PC-9 (cell line): ENCODE measurements around the gene FARS2. TPM values are rescaled to one million over a fixed set of nuclear protein-coding genes. Genes with fewer than 3 reads are reported as not detected.

Experiments
- BruUV-seq: library from RNA; stranded (reverse); fragments of 400-500 nt; replicated peaks from 2 replicates; lab custom pipeline; 2021; lab: Mats Ljungman, UMichigan
- CTCF ChIA-PET: fragments of 300-600 bp; sonication (Branson Sonifier 250); formaldehyde crosslinking; loops from one replicate; lab custom pipeline; 2022; ENCODE audit warnings: antibody characterized with exemption; lab: Charles Lee
- POLR2A ChIA-PET: fragments of 300-600 bp; sonication (Branson Sonifier 250); formaldehyde crosslinking; loops from one replicate; lab custom pipeline; 2022; ENCODE audit warnings: antibody characterized with exemption; ENCODE audit not compliant: unreplicated experiment; lab: Charles Lee
- DNase-seq, 2 experiments: peaks; one replicate each; pipeline versions ENCODE4 v3.0.0 to v3.0.0-alpha.2; 2015 to 2022; ENCODE audit warnings: mixed read lengths in 1 of 2
- H2AFZ ChIP-seq: fragments of 200-600 bp; sonication (generic); 2 replicates; pipeline ENCODE4 v1.8.1; 2017; ENCODE audit warnings: antibody characterized with exemption
- H3F3A ChIP-seq: fragments of 200-600 bp; sonication (generic); 2 replicates; pipeline ENCODE4 v1.8.1; 2017; ENCODE audit warnings: antibody characterized with exemption, mild to moderate bottlenecking, low read depth; ENCODE audit not compliant: insufficient read depth
- H3K27ac ChIP-seq: fragments of 200-600 bp; sonication (generic); 2 replicates; pipeline ENCODE4 v1.6.1; 2016; ENCODE audit warnings: mixed run types
- H3K27me3 ChIP-seq: fragments of 200-600 bp; sonication (generic); 2 replicates; pipeline ENCODE4 v1.6.1; 2016; ENCODE audit warnings: low read depth, mixed run types; ENCODE audit not compliant: insufficient read depth
- H3K36me3 ChIP-seq: fragments of 200-600 bp; sonication (generic); 2 replicates; pipeline ENCODE4 v1.6.1; 2016; ENCODE audit warnings: low read depth, mixed run types
- H3K4me1 ChIP-seq: fragments of 200-600 bp; sonication (generic); replicated peaks from 2 replicates; pipeline ENCODE4 v1.6.1; 2016; ENCODE audit warnings: mixed run types; ENCODE audit not compliant: insufficient read depth
- H3K4me2 ChIP-seq: fragments of 200-600 bp; sonication (generic); 2 replicates; pipeline ENCODE4 v1.6.1; 2017; ENCODE audit warnings: mixed run types
- H3K4me3 ChIP-seq: fragments of 200-600 bp; sonication (generic); 2 replicates; pipeline ENCODE4 v1.6.1; 2016; ENCODE audit warnings: mixed run types
- H3K79me2 ChIP-seq: fragments of 200-600 bp; sonication (generic); 2 replicates; pipeline ENCODE4 v1.6.1; 2017; ENCODE audit warnings: low read depth, mixed run types
- H3K9me2 ChIP-seq: fragments of 200-600 bp; sonication (generic); 2 replicates; pipeline ENCODE4 v1.8.1; 2017; ENCODE audit warnings: mild to moderate bottlenecking; ENCODE audit not compliant: insufficient read depth
- H3K9me3 ChIP-seq: fragments of 200-600 bp; sonication (generic); 2 replicates; pipeline ENCODE4 v1.8.1; 2016; ENCODE audit warnings: low read depth; ENCODE audit not compliant: insufficient read depth
- H4K20me1 ChIP-seq: fragments of 200-600 bp; sonication (generic); 2 replicates; pipeline ENCODE4 v1.8.1; 2017; ENCODE audit not compliant: insufficient read depth
- EZH2 ChIP-seq: fragments of 200-600 bp; sonication (generic); IDR thresholded peaks from 2 replicates; pipeline ENCODE4 v1.8.0; 2017; ENCODE audit warnings: antibody characterized with exemption, low read depth
- intact Hi-C: fragments of 100-400 bp; cut with micrococcal nuclease; formaldehyde crosslinking; loops from one replicate; pipeline ENCODE4 v1.10.0; 2022; ENCODE audit not compliant: unreplicated experiment
- total RNA-seq: library from RNA; stranded (reverse); gene quantifications from 2 replicates; pipeline ENCODE4 v1.2.3, GENCODE V29; 2021
- TF ChIP-seq, protein P1 (sequence below): fragments of 200-600 bp; sonication (generic); conservative IDR thresholded peaks from 2 replicates; pipeline ENCODE4 v1.6.1; 2017; ENCODE audit warnings: mixed run types, antibody characterized with exemption, mild to moderate bottlenecking, moderate library complexity

FARS2 gene
- total RNA-seq, 1 experiment from 2014 or later, result 26.7 TPM

DNA sequence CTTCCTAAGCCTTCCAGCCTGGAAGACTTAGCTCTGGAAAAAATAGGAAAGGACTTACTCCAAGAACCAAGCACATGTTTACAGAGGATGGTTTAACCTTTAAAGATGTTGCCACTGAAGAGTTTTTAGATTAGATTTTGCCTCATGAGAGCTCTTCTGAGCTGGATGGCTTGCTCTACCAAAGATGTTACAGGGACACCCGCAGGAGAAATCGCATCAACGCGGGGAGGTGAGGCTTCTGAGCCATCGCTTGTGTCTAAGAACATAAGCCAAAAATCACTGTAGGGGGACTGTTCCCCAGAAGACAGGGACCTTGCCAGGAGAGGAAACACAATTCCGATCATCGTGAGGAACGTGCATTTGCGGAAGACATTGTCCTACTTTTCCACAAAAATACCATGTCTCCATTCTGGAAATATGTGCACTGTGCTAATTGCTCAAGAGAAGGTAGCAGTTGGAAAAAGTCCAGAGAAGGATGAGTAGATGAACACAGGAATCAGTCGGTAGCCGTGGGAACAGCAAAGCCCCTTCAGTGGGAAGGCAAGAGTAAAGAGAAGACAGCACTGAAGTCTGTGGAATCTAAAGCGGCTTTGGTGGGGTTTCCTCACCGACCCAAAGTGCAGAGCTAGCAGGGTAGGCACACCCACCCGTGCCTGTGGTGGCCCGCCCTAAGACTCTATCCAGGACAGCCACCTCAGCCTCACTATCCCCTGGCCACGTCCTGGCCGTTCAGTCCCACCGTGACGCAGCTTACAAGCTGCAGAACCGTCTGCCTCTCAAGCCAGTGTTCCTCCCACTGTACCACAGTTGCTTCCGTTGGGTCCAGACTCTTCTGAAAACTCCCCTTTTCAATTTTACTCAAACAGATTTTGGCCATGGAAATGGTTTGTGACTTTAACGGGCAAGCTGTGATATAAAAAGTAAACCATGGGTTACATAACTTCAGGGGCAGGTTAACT, 410.6 kb downstream of the FARS2 start:
- Histone ChIP-seq H3K79me2 (no peaks in the 10 kb centered on the region), H3K9me2 (no peaks in the 10 kb centered on the region), H3K4me1 (no peaks in the 10 kb centered on the region), H3K27me3 (no peaks in the 10 kb centered on the region), H3K27ac (no peak overlapping the region), H3K4me3 (no peak overlapping the region), H4K20me1 (no peaks in the 10 kb centered on the region), H3K4me2 (no peak overlapping the region), H3K9me3 (no peaks in the 10 kb centered on the region), H3K36me3 (no peaks in the 10 kb centered on the region), H3F3A (no peaks in the 10 kb centered on the region), H2AFZ (no peak overlapping the region)
- DNase-seq, result no peak
- BruUV-seq, result no TSS peak
- intact Hi-C loops, result no loop called here
- ChIA-PET CTCF (interaction anchor here (0.7 kb wide), 1 partner anchor 528 kb away, joined by 3 read pairs; no protein-coding TSS in a partner anchor), POLR2A (no interaction called here)
- TF ChIP-seq, protein P1, sequence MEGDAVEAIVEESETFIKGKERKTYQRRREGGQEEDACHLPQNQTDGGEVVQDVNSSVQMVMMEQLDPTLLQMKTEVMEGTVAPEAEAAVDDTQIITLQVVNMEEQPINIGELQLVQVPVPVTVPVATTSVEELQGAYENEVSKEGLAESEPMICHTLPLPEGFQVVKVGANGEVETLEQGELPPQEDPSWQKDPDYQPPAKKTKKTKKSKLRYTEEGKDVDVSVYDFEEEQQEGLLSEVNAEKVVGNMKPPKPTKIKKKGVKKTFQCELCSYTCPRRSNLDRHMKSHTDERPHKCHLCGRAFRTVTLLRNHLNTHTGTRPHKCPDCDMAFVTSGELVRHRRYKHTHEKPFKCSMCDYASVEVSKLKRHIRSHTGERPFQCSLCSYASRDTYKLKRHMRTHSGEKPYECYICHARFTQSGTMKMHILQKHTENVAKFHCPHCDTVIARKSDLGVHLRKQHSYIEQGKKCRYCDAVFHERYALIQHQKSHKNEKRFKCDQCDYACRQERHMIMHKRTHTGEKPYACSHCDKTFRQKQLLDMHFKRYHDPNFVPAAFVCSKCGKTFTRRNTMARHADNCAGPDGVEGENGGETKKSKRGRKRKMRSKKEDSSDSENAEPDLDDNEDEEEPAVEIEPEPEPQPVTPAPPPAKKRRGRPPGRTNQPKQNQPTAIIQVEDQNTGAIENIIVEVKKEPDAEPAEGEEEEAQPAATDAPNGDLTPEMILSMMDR, result no peak
- no peak for TF ChIP-seq EZH2

DNA sequence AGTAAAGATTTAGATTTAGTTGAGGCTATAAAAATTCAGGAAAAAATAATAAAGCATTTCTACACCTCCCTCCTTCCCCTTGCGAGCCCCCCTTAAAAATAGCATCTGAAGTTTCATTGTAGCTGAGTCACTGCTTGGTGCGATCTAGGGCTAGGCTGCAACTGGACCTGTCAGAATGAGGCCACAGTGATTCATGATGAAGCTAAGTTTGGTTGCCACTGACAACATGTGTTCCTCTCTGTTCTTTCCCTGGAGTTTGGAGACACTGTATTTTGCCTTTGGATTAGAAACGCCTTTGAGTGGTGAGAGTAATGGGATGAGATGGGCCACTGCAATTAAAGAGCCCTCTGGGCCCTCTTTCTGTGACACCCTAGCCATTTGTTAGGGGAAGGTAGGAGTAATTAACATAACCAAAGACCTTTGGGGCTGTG, 411.3 kb downstream of the FARS2 start:
- DNase-seq, result no peak
- no peaks in the 10 kb centered on the region for H3F3A ChIP-seq
- intact Hi-C loops, result no loop called here
- H2AFZ ChIP-seq, result no peak overlapping the region
- H3K4me2 ChIP-seq, result no peak overlapping the region
- no peaks in the 10 kb centered on the region for H3K36me3 ChIP-seq
- H3K27ac ChIP-seq, result no peak overlapping the region
- H3K4me1 ChIP-seq, result no peaks in the 10 kb centered on the region
- H4K20me1 ChIP-seq, result no peaks in the 10 kb centered on the region
- ChIA-PET POLR2A (no interaction called here), CTCF (interaction anchor here (0.6 to 0.7 kb wide), 2 partner anchors 30 to 529 kb away, joined by 3 read pairs; no protein-coding TSS in a partner anchor)
- BruUV-seq, result no TSS peak
- no peaks in the 10 kb centered on the region for H3K27me3 ChIP-seq
- no peak overlapping the region for H3K4me3 ChIP-seq
- H3K79me2 ChIP-seq, result no peaks in the 10 kb centered on the region
- H3K9me2 ChIP-seq, result no peaks in the 10 kb centered on the region
- TF ChIP-seq EZH2, result no peak
- TF ChIP-seq, protein P1, result no peak
- H3K9me3 ChIP-seq, result no peaks in the 10 kb centered on the region

- H3K27me3 ChIP-seq, result no peaks in the 10 kb centered on the region
- no peaks in the 10 kb centered on the region for H3K79me2 ChIP-seq
- DNase-seq, result no peak
- BruUV-seq, result no TSS peak
- H4K20me1 ChIP-seq, result no peaks in the 10 kb centered on the region
- H3F3A ChIP-seq, result no peaks in the 10 kb centered on the region
- no peak overlapping the region for H3K4me3 ChIP-seq
- intact Hi-C loops, result no loop called here
- no peaks in the 10 kb centered on the region for H3K4me1 ChIP-seq
- ChIA-PET POLR2A (no interaction called here), CTCF (interaction anchor here (0.6 kb wide), 1 partner anchor 31 kb away, joined by 3 read pairs; no protein-coding TSS in a partner anchor)
- H3K36me3 ChIP-seq, result no peaks in the 10 kb centered on the region
- H3K4me2 ChIP-seq, result no peak overlapping the region
- no peaks in the 10 kb centered on the region for H3K9me3 ChIP-seq
- H3K27ac ChIP-seq, result no peak overlapping the region
- no peak overlapping the region for H2AFZ ChIP-seq
- TF ChIP-seq, protein P1, result no peak
- TF ChIP-seq EZH2, result no peak
- no peaks in the 10 kb centered on the region for H3K9me2 ChIP-seq
These were observed 411.9 kb downstream of the FARS2 start for GRCh38 chr6:5673019-5673790.
